H9 (cell line): ENCODE data around the gene CCDC9B. TPM values are rescaled to one million over a fixed set of nuclear protein-coding genes. Genes with fewer than 3 reads are reported as not detected.

Experiments used
- DNase-seq: peaks from one replicate; pipeline ENCODE4 v3.0.0-alpha.2; 2017
- H2AFZ ChIP-seq: one replicate; pipeline ENCODE4 v1.6.1; 2013; ENCODE audit warnings: mild to moderate bottlenecking, low read length, control low read depth, moderate library complexity
- H2AK5ac ChIP-seq: 2 replicates; pipeline ENCODE4 v1.6.1; 2013; ENCODE audit warnings: low read length, control low read depth, mixed read lengths; ENCODE audit not compliant: insufficient read length
- H2BK120ac ChIP-seq: one replicate; pipeline ENCODE4 v1.6.1; 2013; ENCODE audit warnings: low read depth, mild to moderate bottlenecking, low read length, control low read depth, inconsistent platforms; ENCODE audit not compliant: poor library complexity, severe bottlenecking
- H2BK12ac ChIP-seq: 2 replicates; pipeline ENCODE4 v1.6.1; 2013; ENCODE audit warnings: low read length, control low read depth, mixed read lengths, low read depth; ENCODE audit not compliant: insufficient read length
- H2BK15ac ChIP-seq: 2 replicates; pipeline ENCODE4 v1.6.1; 2013; ENCODE audit warnings: low read depth, low read length, control low read depth
- H2BK20ac ChIP-seq: one replicate; pipeline ENCODE4 v1.6.1; 2013; ENCODE audit warnings: low read depth, mild to moderate bottlenecking, low read length, control low read depth, inconsistent platforms; ENCODE audit not compliant: poor library complexity, severe bottlenecking
- H2BK5ac ChIP-seq: 2 replicates; pipeline ENCODE4 v1.6.1; 2013; ENCODE audit warnings: low read length, control low read depth, mixed read lengths; ENCODE audit not compliant: insufficient read length
- H3K14ac ChIP-seq: 2 replicates; pipeline ENCODE4 v1.6.1; 2013; ENCODE audit warnings: low read length, control low read depth; ENCODE audit not compliant: insufficient read depth
- H3K18ac ChIP-seq: 2 replicates; pipeline ENCODE4 v1.6.1; 2013; ENCODE audit warnings: low read depth, mild to moderate bottlenecking, mixed read lengths, low read length, control low read depth; ENCODE audit not compliant: insufficient read length
- H3K23ac ChIP-seq: 2 replicates; pipeline ENCODE4 v1.6.1; 2013; ENCODE audit warnings: low read length, control low read depth, mixed read lengths, low read depth; ENCODE audit not compliant: insufficient read length
- H3K23me2 ChIP-seq: 2 replicates; pipeline ENCODE4 v1.6.1; 2013; ENCODE audit warnings: low read depth, mild to moderate bottlenecking, mixed read lengths, low read length, control low read depth; ENCODE audit not compliant: insufficient read length, poor library complexity, severe bottlenecking
- H3K27ac ChIP-seq: 2 replicates; pipeline ENCODE4 v1.5.1; 2013; ENCODE audit warnings: low read length, control low read depth, mixed read lengths, low read depth; ENCODE audit not compliant: insufficient read length
- H3K27me3 ChIP-seq: 2 replicates; pipeline ENCODE4 v1.6.1; 2013; ENCODE audit warnings: low read length, control low read depth, inconsistent platforms; ENCODE audit not compliant: insufficient read depth
- H3K4ac ChIP-seq: 2 replicates; pipeline ENCODE4 v1.6.1; 2013; ENCODE audit warnings: low read depth, mild to moderate bottlenecking, control low read depth, inconsistent platforms, low read length, moderate library complexity
- H3K4me1 ChIP-seq: 2 replicates; pipeline ENCODE4 v1.6.1; 2013; ENCODE audit warnings: low read length, control low read depth, inconsistent platforms; ENCODE audit not compliant: insufficient read depth
- H3K4me2 ChIP-seq: 2 replicates; pipeline ENCODE4 v1.6.1; 2013; ENCODE audit warnings: low read length, control low read depth, mixed read lengths; ENCODE audit not compliant: insufficient read length, insufficient read depth
- H3K56ac ChIP-seq: 2 replicates; pipeline ENCODE4 v1.6.1; 2013; ENCODE audit warnings: low read depth, mild to moderate bottlenecking, mixed read lengths, low read length, control low read depth; ENCODE audit not compliant: insufficient read length
- H3K79me1 ChIP-seq: 2 replicates; pipeline ENCODE4 v1.6.1; 2013; ENCODE audit warnings: low read depth, mild to moderate bottlenecking, moderate library complexity, low read length, control low read depth, inconsistent platforms; ENCODE audit not compliant: insufficient read depth, poor library complexity, severe bottlenecking
- H3K79me2 ChIP-seq: 2 replicates; pipeline ENCODE4 v1.6.1; 2013; ENCODE audit warnings: low read length, control low read depth, inconsistent platforms; ENCODE audit not compliant: insufficient read depth
- H3K9ac ChIP-seq: 2 replicates; pipeline ENCODE4 v1.6.1; 2013; ENCODE audit warnings: low read length, control low read depth, mixed read lengths; ENCODE audit not compliant: insufficient read length; ENCODE audit errors: extremely low read depth
- H3K9me3 ChIP-seq: one replicate; pipeline ENCODE4 v1.6.1; 2013; ENCODE audit warnings: low read depth, low read length, inconsistent platforms; ENCODE audit not compliant: control insufficient read depth
- H3T11ph ChIP-seq: one replicate; pipeline ENCODE4 v1.6.1; 2013; ENCODE audit warnings: mild to moderate bottlenecking, low read length, control low read depth, inconsistent platforms
- H4K20me1 ChIP-seq: one replicate; pipeline ENCODE4 v1.6.1; 2013; ENCODE audit not compliant: control insufficient read depth, insufficient read length, insufficient read depth
- H4K5ac ChIP-seq: 2 replicates; pipeline ENCODE4 v1.6.1; 2013; ENCODE audit warnings: low read depth, mild to moderate bottlenecking, mixed read lengths, low read length, control low read depth; ENCODE audit not compliant: insufficient read length
- H4K8ac ChIP-seq: replicated peaks from 2 replicates; pipeline ENCODE4 v1.6.1; 2013; ENCODE audit warnings: low read length, control low read depth, mixed read lengths, low read depth; ENCODE audit not compliant: insufficient read length
- H4K91ac ChIP-seq: 2 replicates; pipeline ENCODE4 v1.6.1; 2013; ENCODE audit warnings: low read depth, mild to moderate bottlenecking, moderate library complexity, mixed read lengths, low read length, control low read depth; ENCODE audit not compliant: insufficient read length
- H3K27ac Mint-ChIP-seq, 3 experiments: 2 replicates in 2 of 3; 3 replicates in 1 of 3; pipeline ENCODE4 v1.8.0; 2020 to 2021; ENCODE audit warnings: mixed read lengths in 3 of 3, mild to moderate bottlenecking in 1 of 3, moderate library complexity in 1 of 3
- H3K27me3 Mint-ChIP-seq: 2 replicates; pipeline ENCODE4 v1.8.0; 2021; ENCODE audit warnings: low read depth, mild to moderate bottlenecking, moderate library complexity, mixed read lengths
- H3K36me3 Mint-ChIP-seq, 3 experiments: 2 replicates in 2 of 3; 3 replicates in 1 of 3; pipeline ENCODE4 v1.8.0; 2020 to 2021; ENCODE audit warnings: low read depth in 3 of 3, mixed read lengths in 3 of 3; ENCODE audit not compliant: insufficient read depth in 1 of 3
- H3K4me1 Mint-ChIP-seq, 2 experiments: 2 replicates each; pipeline ENCODE4 v1.8.0; 2020; ENCODE audit warnings: mixed read lengths in 2 of 2
- H3K4me3 Mint-ChIP-seq, 2 experiments: 2 replicates in 1 of 2; 3 replicates in 1 of 2; pipeline ENCODE4 v1.8.0; 2020 to 2021; ENCODE audit warnings: mild to moderate bottlenecking in 2 of 2, mixed read lengths in 2 of 2, moderate library complexity in 1 of 2
- H3K9me3 Mint-ChIP-seq, 2 experiments: 2 replicates in 1 of 2; 3 replicates in 1 of 2; pipeline ENCODE4 v1.8.0; 2020; ENCODE audit warnings: mild to moderate bottlenecking in 2 of 2, mixed read lengths in 2 of 2, moderate library complexity in 1 of 2
- CTCF ChIP-seq: fragments of 200-600 bp; sonication (generic); conservative IDR thresholded peaks from 3 replicates; pipeline ENCODE4 v1.8.0; 2021; ENCODE audit warnings: antibody characterized with exemption, mild to moderate bottlenecking
- WGBS: extraction: QIAGEN DNeasy Blood & Tissue Kit; methylation state at CpG from one replicate; pipeline ENCODE4 v1.1.7; 2013; ENCODE audit warnings: missing lambda C conversion rate, low lambda C conversion rate, mixed read lengths; ENCODE audit not compliant: insufficient read length; ENCODE audit errors: extremely low coverage; 5-methylcytosine and 5-hydroxymethylcytosine counted together
- total RNA-seq: library from RNA; stranded (reverse); gene quantifications from 2 replicates; pipeline ENCODE4 v1.2.1, GENCODE V29; 2021

Gene CCDC9B
- total RNA-seq, 1 experiment from 2014 or later: 0.48 TPM

GRCh38 chr15:40368719-40369473 is 28.2 kb upstream of the CCDC9B start:
- no peak overlapping the region for H3K27ac Mint-ChIP-seq
- no peak overlapping the region for H3K23ac ChIP-seq
- peaks cover 6% of the 10 kb centered on the region; the same call in 1 of the 2 replicates for H3K4me1 ChIP-seq
- H4K20me1 ChIP-seq: no peaks in the 10 kb centered on the region
- H4K8ac ChIP-seq: no peak overlapping the region
- H2BK120ac ChIP-seq: no peak overlapping the region
- no peak for TF ChIP-seq CTCF
- H2BK15ac ChIP-seq: no peak overlapping the region
- no peaks in the 10 kb centered on the region for H3K79me2 ChIP-seq
- H3K9me3 Mint-ChIP-seq: peaks cover 0 to 2% of the 10 kb centered on the region in 2 experiments; a peak in 1 of 5 replicates
- H2BK20ac ChIP-seq: no peak overlapping the region
- no peak overlapping the region for H3K4ac ChIP-seq
- H3K27ac ChIP-seq: no peak overlapping the region
- no peak overlapping the region for H4K5ac ChIP-seq
- H3K27me3 Mint-ChIP-seq: peaks cover 51% of the 10 kb centered on the region
- H3K23me2 ChIP-seq: no peaks in the 10 kb centered on the region
- DNase-seq: no peak
- no peak overlapping the region for H3K14ac ChIP-seq
- no peak overlapping the region for H2AK5ac ChIP-seq
- H3K27me3 ChIP-seq: no peaks in the 10 kb centered on the region; the same call in 1 of the 2 replicates
- no peaks in the 10 kb centered on the region for H3K9me3 ChIP-seq
- no peaks in the 10 kb centered on the region for H3K36me3 Mint-ChIP-seq
- no peak overlapping the region for H4K91ac ChIP-seq
- no peak overlapping the region for H3K18ac ChIP-seq
- H3K4me1 Mint-ChIP-seq: peaks cover 23 to 27% of the 10 kb centered on the region in 2 experiments
- no peak overlapping the region for H3K56ac ChIP-seq
- no peak overlapping the region for H3K4me3 Mint-ChIP-seq
- H2BK5ac ChIP-seq: no peak overlapping the region
- no CpG with 5 or more reads among the region's 24 CpGs for WGBS
- H3K9ac ChIP-seq: no peak overlapping the region
- H3K4me2 ChIP-seq: no peak overlapping the region
- H3T11ph ChIP-seq: no peak overlapping the region
- H2AFZ ChIP-seq: no peak overlapping the region
- H3K79me1 ChIP-seq: no peaks in the 10 kb centered on the region
- no peak overlapping the region for H2BK12ac ChIP-seq
